ENCODE measurements around the gene MAN2A1.

- no peak for TF ChIP-seq POLR2A (IDR thresholded peaks at IDR 0.05; ENCODE audit: low read length)
- no peak for TF ChIP-seq CTCF (IDR thresholded peaks at IDR 0.05)
- TF ChIP-seq NR3C1 (IDR thresholded peaks at IDR 0.05), result no peak
- TF ChIP-seq POLR2AphosphoS2 (conservative IDR thresholded peaks at IDR 0.05; ENCODE audit: low read length), result no peak
- TF ChIP-seq FOSB (CRISPR knock-in tag; IDR thresholded peaks at IDR 0.05), result no peak
- TF ChIP-seq RAD21 (conservative IDR thresholded peaks at IDR 0.05 in 1 of 2, IDR thresholded peaks at IDR 0.05 in 1 of 2), result no peak
- TF ChIP-seq REST (IDR thresholded peaks at IDR 0.05), result no peak
- TF ChIP-seq CHD4 (IDR thresholded peaks at IDR 0.05; ENCODE audit: borderline replicate concordance), result no peak
- TF ChIP-seq MAFK (IDR thresholded peaks at IDR 0.05; ENCODE audit: partially characterized antibody), result no peak
- no peak for TF ChIP-seq ATOH8 (CRISPR knock-in tag; IDR thresholded peaks at IDR 0.05; ENCODE audit: low read depth)
- TF ChIP-seq EP300 (IDR thresholded peaks at IDR 0.05), result no peak
- TF ChIP-seq SREBF2 (IDR thresholded peaks at IDR 0.05), result no peak
- no peak for TF ChIP-seq PBX3 (IDR thresholded peaks at IDR 0.05)
- TF ChIP-seq ELK1 (IDR thresholded peaks at IDR 0.05; ENCODE audit: low read depth, low read length), result no peak
Observed at GRCh38 chr5:109863752-109864151, 174.0 kb downstream of the MAN2A1 start.
